Cardiac muscle cell (in vitro differentiated cells and primary cell): ENCODE data around the gene MCM10. TPM values are rescaled to one million over a fixed set of nuclear protein-coding genes. Genes with fewer than 3 reads are reported as not detected.

Experiments
- DNase-seq, 2 donors: peaks; one replicate each; pipeline versions ENCODE4 v3.0.0 to v3.0.0-alpha.2; 2010 to 2017; ENCODE audit warnings: low read depth in 1 of 2, low spot score in 1 of 2
- H3K27ac ChIP-seq: fragments of 200-600 bp; sonication (generic); 2 replicates; pipeline ENCODE4 v1.5.1; 2016
- H3K27me3 ChIP-seq: fragments of 200-600 bp; sonication (generic); 2 replicates; pipeline ENCODE4 v1.6.0; 2016; ENCODE audit warnings: control low read depth
- H3K36me3 ChIP-seq: fragments of 200-600 bp; sonication (generic); 2 replicates; pipeline ENCODE4 v1.5.1; 2016; ENCODE audit warnings: control low read depth
- H3K4me1 ChIP-seq: fragments of 200-600 bp; sonication (generic); 2 replicates; pipeline ENCODE4 v1.8.1; 2017; ENCODE audit warnings: low read depth, mild to moderate bottlenecking, mixed run types
- H3K4me3 ChIP-seq: fragments of 200-600 bp; sonication (generic); 2 replicates; pipeline ENCODE4 v1.5.1; 2016; ENCODE audit warnings: mild to moderate bottlenecking
- H3K9me3 ChIP-seq: fragments of 200-600 bp; sonication (generic); 2 replicates; pipeline ENCODE4 v1.5.1; 2017; ENCODE audit warnings: low read depth, mild to moderate bottlenecking, control low read depth
- CTCF ChIP-seq: IDR thresholded peaks from 2 replicates; pipeline ENCODE4 v1.5.1; 2012; ENCODE audit warnings: low read depth, mild to moderate bottlenecking, low read length
- polyA plus RNA-seq: library from polyadenylated mRNA; unstranded; fragments of >200 nt; fragmentation: Nextera tagmentation; extraction: Ambion mirVana; gene quantifications from 2 replicates; pipeline ENCODE4 v1.2.1, GENCODE V29; 2016
- total RNA-seq: library from RNA; depleted of rRNA; stranded (reverse); fragments of >200 nt; gene quantifications from 2 replicates; pipeline ENCODE4 v1.2.3, GENCODE V29; 2016

Gene MCM10
- total and polyA plus RNA-seq, 2 experiments from 2014 or later, result 3.9 to 10.0 TPM

- no peak for DNase-seq
Observed at GRCh38 chr10:13247784-13248183, 86.4 kb downstream of the MCM10 start.

GRCh38 chr10:13253726-13254125 lies 92.4 kb downstream of the MCM10 start:
- TF ChIP-seq CTCF, result no peak
- no peak overlapping the region for H3K4me3 ChIP-seq
- DNase-seq, result no peak
- no peaks in the 10 kb centered on the region for H3K27me3 ChIP-seq
- no peaks in the 10 kb centered on the region for H3K36me3 ChIP-seq
- H3K4me1 ChIP-seq, result no peaks in the 10 kb centered on the region
- no peak overlapping the region for H3K27ac ChIP-seq
- H3K9me3 ChIP-seq, result no peaks in the 10 kb centered on the region

More at GRCh38 chr10:13247784-13248183, 86.4 kb downstream of the MCM10 start:
- H3K27ac ChIP-seq, result no peak overlapping the region
- no peak for TF ChIP-seq CTCF
- no peaks in the 10 kb centered on the region for H3K27me3 ChIP-seq
- H3K4me3 ChIP-seq, result no peak overlapping the region
- H3K9me3 ChIP-seq, result no peaks in the 10 kb centered on the region
- H3K36me3 ChIP-seq, result no peaks in the 10 kb centered on the region
- H3K4me1 ChIP-seq, result no peaks in the 10 kb centered on the region

- Histone ChIP-seq H3K36me3 (no peaks in the 10 kb centered on the region), H3K9me3 (no peaks in the 10 kb centered on the region), H3K4me1 (no peaks in the 10 kb centered on the region), H3K27me3 (no peaks in the 10 kb centered on the region), H3K4me3 (no peak overlapping the region), H3K27ac (no peak overlapping the region)
- DNase-seq, result no peak
- TF ChIP-seq CTCF, result no peak
Observed at GRCh38 chr10:13256627-13257026, 95.3 kb downstream of the MCM10 start.

- Histone ChIP-seq H3K4me3 (no peak overlapping the region), H3K4me1 (no peaks in the 10 kb centered on the region), H3K36me3 (no peaks in the 10 kb centered on the region), H3K27me3 (no peaks in the 10 kb centered on the region), H3K27ac (no peak overlapping the region), H3K9me3 (no peaks in the 10 kb centered on the region)
- DNase-seq, result no peak
- TF ChIP-seq CTCF, result no peak
Observed at GRCh38 chr10:13257621-13258140, 96.3 kb downstream of the MCM10 start.

Other genes starting within 250 kb of the MCM10 start
- 4.3 and 5.4 TPM in 2 replicates for gene CCDC3, start 159.8 kb upstream of the MCM10 start, total RNA-seq
- gene CCDC3, start 159.8 kb upstream of the MCM10 start, polyA plus RNA-seq, result 4.1 and 6.7 TPM in 2 replicates
- gene OPTN, start 61.4 kb upstream of the MCM10 start, total RNA-seq, result 9.8 and 12.4 TPM in 2 replicates
- gene OPTN, start 61.4 kb upstream of the MCM10 start, polyA plus RNA-seq, result 16.8 and 21.3 TPM in 2 replicates
- not detected in 2 replicates for gene UCMA, start 72.8 kb downstream of the MCM10 start, total RNA-seq
- not detected in 2 replicates for gene UCMA, start 72.8 kb downstream of the MCM10 start, polyA plus RNA-seq
- gene PHYH, start 138.5 kb downstream of the MCM10 start, total RNA-seq, result 23.1 and 26.4 TPM in 2 replicates
- 40.9 and 53.3 TPM in 2 replicates for gene PHYH, start 138.5 kb downstream of the MCM10 start, polyA plus RNA-seq
- 69.5 and 84.6 TPM in 2 replicates for gene SEPHS1, start 186.7 kb downstream of the MCM10 start, total RNA-seq
- 99.7 and 105 TPM in 2 replicates for gene SEPHS1, start 186.7 kb downstream of the MCM10 start, polyA plus RNA-seq